ENCODE data around the gene ATP5F1B. TPM values are rescaled to one million over a fixed set of nuclear protein-coding genes. Genes with fewer than 3 reads are reported as not detected.

Gene ATP5F1B
- total and polyA plus RNA-seq, 9 of the 15 experiments (the other 6 are each of a cell fraction or from before 2014, with no cell fraction given), result 908 to 3,125 (median 1,482) TPM

DNA sequence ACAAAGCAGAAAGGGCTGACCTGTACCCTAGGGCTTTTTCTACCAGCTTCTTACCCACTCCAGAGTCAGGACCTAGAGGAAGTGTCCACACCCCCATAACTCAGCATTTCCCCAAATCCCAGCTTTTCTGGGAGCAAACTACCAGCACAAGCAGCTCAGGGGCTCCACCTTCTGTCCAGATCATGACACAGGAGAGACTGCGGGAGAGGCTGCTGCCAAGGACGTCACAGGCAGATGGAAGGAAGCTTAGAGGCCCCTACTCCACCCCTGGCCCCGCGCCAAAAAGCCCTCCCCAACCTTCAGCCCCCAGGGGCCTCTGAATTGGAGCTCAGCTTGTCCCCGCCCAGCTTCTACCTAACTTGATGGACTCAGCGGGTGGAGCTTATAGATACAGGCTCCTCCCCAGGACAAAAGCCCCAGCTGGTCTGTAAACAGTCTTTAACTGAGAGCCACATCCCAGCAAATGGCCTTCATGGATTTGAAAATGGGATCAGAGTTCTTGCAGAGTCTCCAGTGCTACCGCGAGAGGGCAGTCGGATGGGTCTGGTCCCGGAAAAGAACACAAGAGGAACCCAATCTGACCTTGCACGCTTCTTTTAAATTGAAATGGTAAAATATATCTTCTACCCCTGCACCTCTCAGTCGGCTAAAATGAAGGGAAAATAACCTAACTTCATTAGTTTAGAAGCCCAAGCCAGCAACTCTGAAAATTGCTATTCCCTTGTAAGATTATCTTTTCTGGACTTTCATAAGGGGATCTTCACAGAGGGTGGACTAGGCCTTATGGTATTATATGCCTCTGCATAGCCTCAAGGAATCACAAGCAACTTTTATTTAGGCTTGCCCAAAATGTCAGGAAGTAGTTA is 8.9 kb downstream of the ATP5F1B start (continued):
- TF ChIP-seq ARID4B (CRISPR knock-in tag; IDR thresholded peaks at IDR 0.05) (peak; percentile 66), DEAF1 (CRISPR knock-in tag; IDR thresholded peaks at IDR 0.05) (peak; percentile 55), FIP1L1 (IDR thresholded peaks at IDR 0.05; ENCODE audit: low read depth, low read length, poor library complexity, severe bottlenecking) (no peak), ZC3H11A (IDR thresholded peaks at IDR 0.05; ENCODE audit: low read depth, low read length) (0 out of 2 replicates have a peak, but pooled peaks have one; percentile 71), SMAD1 (IDR thresholded peaks at IDR 0.05; ENCODE audit: low read depth, low read length, partially characterized antibody) (peak; percentile 98), ZHX1 (conservative IDR thresholded peaks at IDR 0.05; ENCODE audit: low read length) (no peak), TARDBP (IDR thresholded peaks at IDR 0.05) (no peak), POLR2AphosphoS2 (IDR thresholded peaks at IDR 0.05; ENCODE audit: low read length) (peak; percentile 99), LEF1 (IDR thresholded peaks at IDR 0.05) (peak; percentile 34), CEBPG (CRISPR knock-in tag; IDR thresholded peaks at IDR 0.05) (no peak), CEBPG (tag; conservative IDR thresholded peaks at IDR 0.05 in 1 of 2, IDR thresholded peaks at IDR 0.05 in 1 of 2) (no peak), ZNF561 (CRISPR knock-in tag; conservative IDR thresholded peaks at IDR 0.05) (no peak)
- TF ChIP-seq, protein P1, sequence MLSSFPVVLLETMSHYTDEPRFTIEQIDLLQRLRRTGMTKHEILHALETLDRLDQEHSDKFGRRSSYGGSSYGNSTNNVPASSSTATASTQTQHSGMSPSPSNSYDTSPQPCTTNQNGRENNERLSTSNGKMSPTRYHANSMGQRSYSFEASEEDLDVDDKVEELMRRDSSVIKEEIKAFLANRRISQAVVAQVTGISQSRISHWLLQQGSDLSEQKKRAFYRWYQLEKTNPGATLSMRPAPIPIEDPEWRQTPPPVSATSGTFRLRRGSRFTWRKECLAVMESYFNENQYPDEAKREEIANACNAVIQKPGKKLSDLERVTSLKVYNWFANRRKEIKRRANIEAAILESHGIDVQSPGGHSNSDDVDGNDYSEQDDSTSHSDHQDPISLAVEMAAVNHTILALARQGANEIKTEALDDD (IDR thresholded peaks at IDR 0.05), result peak; percentile 42; the same call in 1 of the 2 replicates
